CD4-positive, alpha-beta T cell treated with Interleukin-15 for 1 hour (primary cell): Measurements from ENCODE around the gene TDRD9.
A peak's percentile ranks its signal among the peaks of the same experiment; 100 is the strongest.

Source experiments
- DNase-seq: peaks from one replicate; pipeline ENCODE4 v3.0.0-alpha.2; 2020

The TDRD9 gene

GRCh38 chr14:104081261-104081835 lies 153.1 kb downstream of the TDRD9 start:
- DNase-seq: no peak

- no peak for DNase-seq
These were observed 153.8 kb downstream of the TDRD9 start for GRCh38 chr14:104081951-104082464.

GRCh38 chr14:104082807-104083206 lies 154.6 kb downstream of the TDRD9 start:
- no peak for DNase-seq

- no peak for DNase-seq
These were observed 156.2 kb downstream of the TDRD9 start for GRCh38 chr14:104084251-104085002.

GRCh38 chr14:104085032-104085888 lies 157.0 kb downstream of the TDRD9 start, which contains the start of gene ASPG:
Gene ASPG (plus strand): TSS chr14:104085700. CDS start chr14:104085771, 71 bp downstream.
- DNase-seq: no peak

GRCh38 chr14:104085889-104086201 lies 157.6 kb downstream of the TDRD9 start:
- DNase-seq: no peak

GRCh38 chr14:104086210-104086660 lies 158.0 kb downstream of the TDRD9 start:
- DNase-seq: no peak

- no peak for DNase-seq
These were observed 158.6 kb downstream of the TDRD9 start for GRCh38 chr14:104086661-104087461.

GRCh38 chr14:104087505-104087904 lies 159.2 kb downstream of the TDRD9 start:
- DNase-seq: no peak

- no peak for DNase-seq
These were observed 160.0 kb downstream of the TDRD9 start for GRCh38 chr14:104087981-104088850.

GRCh38 chr14:104090071-104090748 lies 162.0 kb downstream of the TDRD9 start:
- DNase-seq: no peak

- no peak for DNase-seq
These were observed 163.0 kb downstream of the TDRD9 start for GRCh38 chr14:104091061-104091926.

GRCh38 chr14:104091927-104092771 lies 163.9 kb downstream of the TDRD9 start:
- DNase-seq: no peak

GRCh38 chr14:104092931-104093365 lies 164.7 kb downstream of the TDRD9 start:
- no peak for DNase-seq

- no peak for DNase-seq
These were observed 165.3 kb downstream of the TDRD9 start for GRCh38 chr14:104093366-104094055.

GRCh38 chr14:104094056-104094708 lies 165.9 kb downstream of the TDRD9 start:
- no peak for DNase-seq

GRCh38 chr14:104094709-104095425 lies 166.6 kb downstream of the TDRD9 start:
- DNase-seq: peak; percentile 46
